GM23338 (cell line): Measurements from ENCODE around the gene GNAO1. TPM values are rescaled to one million over a fixed set of nuclear protein-coding genes. Genes with fewer than 3 reads are reported as not detected.

ENCODE experiments used
- ATAC-seq: fragments of 200-7000 bp; cut with Tn5 transposase; 3 replicates; pipeline ENCODE4 v1.9.1; 2020
- DNase-seq: peaks from one replicate; pipeline ENCODE4 v3.0.0-alpha.2; 2015; ENCODE audit warnings: low spot score
- H2AFZ ChIP-seq: fragments of 200-600 bp; sonication (generic); 2 replicates; pipeline ENCODE4 v1.8.0; 2016; ENCODE audit warnings: antibody characterized with exemption, mild to moderate bottlenecking, moderate library complexity
- H3F3A ChIP-seq: fragments of 200-600 bp; sonication (generic); replicated peaks from 2 replicates; pipeline ENCODE4 v1.8.0; 2017; ENCODE audit warnings: antibody characterized with exemption, mixed run types, low read depth
- H3K27ac ChIP-seq: fragments of 200-600 bp; sonication (generic); 2 replicates; pipeline ENCODE4 v1.6.1; 2016; ENCODE audit warnings: low read depth
- H3K27me3 ChIP-seq: fragments of 200-600 bp; sonication (generic); 2 replicates; pipeline ENCODE4 v1.8.0; 2016; ENCODE audit warnings: mild to moderate bottlenecking, mixed run types, moderate library complexity; ENCODE audit not compliant: insufficient read depth
- H3K36me3 ChIP-seq: fragments of 200-600 bp; sonication (generic); 2 replicates; pipeline ENCODE4 v1.8.0; 2016; ENCODE audit warnings: mild to moderate bottlenecking; ENCODE audit not compliant: insufficient read depth
- H3K4me1 ChIP-seq: fragments of 200-600 bp; sonication (generic); 2 replicates; pipeline ENCODE4 v1.8.0; 2016; ENCODE audit warnings: mild to moderate bottlenecking, moderate library complexity; ENCODE audit not compliant: insufficient read depth
- H3K4me2 ChIP-seq: fragments of 200-600 bp; sonication (generic); 2 replicates; pipeline ENCODE4 v1.7.1; 2017; ENCODE audit warnings: mixed run types
- H3K4me3 ChIP-seq: fragments of 200-600 bp; sonication (generic); 2 replicates; pipeline ENCODE4 v1.6.1; 2016; ENCODE audit warnings: mixed run types
- H3K79me2 ChIP-seq: fragments of 200-600 bp; sonication (generic); replicated peaks from 2 replicates; pipeline ENCODE4 v1.8.0; 2017; ENCODE audit warnings: mild to moderate bottlenecking; ENCODE audit not compliant: insufficient read depth
- H3K9me2 ChIP-seq: fragments of 200-600 bp; sonication (generic); 2 replicates; pipeline ENCODE4 v1.8.0; 2017; ENCODE audit not compliant: insufficient read depth
- H4K20me1 ChIP-seq: fragments of 200-600 bp; sonication (generic); replicated peaks from 2 replicates; pipeline ENCODE4 v1.8.0; 2017; ENCODE audit warnings: mild to moderate bottlenecking; ENCODE audit not compliant: insufficient read depth
- H3K27ac Mint-ChIP-seq: 2 replicates; pipeline ENCODE4 v1.8.0; 2020; ENCODE audit warnings: inconsistent platforms, mild to moderate bottlenecking, moderate library complexity, mixed read lengths
- H3K27me3 Mint-ChIP-seq: 3 replicates; pipeline ENCODE4 v1.8.0; 2022; ENCODE audit warnings: low read depth, mild to moderate bottlenecking, moderate library complexity, mixed read lengths, inconsistent platforms; ENCODE audit not compliant: insufficient read depth, poor library complexity
- H3K36me3 Mint-ChIP-seq: 3 replicates; pipeline ENCODE4 v1.8.0; 2021; ENCODE audit warnings: low read depth, mild to moderate bottlenecking, inconsistent platforms, moderate library complexity, mixed read lengths
- H3K4me1 Mint-ChIP-seq: 3 replicates; pipeline ENCODE4 v1.8.0; 2020; ENCODE audit warnings: mild to moderate bottlenecking, inconsistent platforms, mixed read lengths
- H3K4me3 Mint-ChIP-seq: 3 replicates; pipeline ENCODE4 v1.8.0; 2021; ENCODE audit warnings: moderate library complexity, mild to moderate bottlenecking, inconsistent platforms, mixed read lengths
- H3K9me3 Mint-ChIP-seq: 3 replicates; pipeline ENCODE4 v1.8.0; 2020; ENCODE audit warnings: moderate library complexity, mild to moderate bottlenecking, inconsistent platforms, mixed read lengths
- JUNB ChIP-seq: IDR thresholded peaks from one replicate; pipeline ENCODE4 v1.6.1; 2016; ENCODE audit warnings: antibody characterized with exemption; ENCODE audit not compliant: unreplicated experiment
- POLR2AphosphoS5 ChIP-seq: IDR thresholded peaks from 2 replicates; pipeline ENCODE4 v1.6.1; 2016; ENCODE audit warnings: antibody characterized with exemption, low read depth
- polyA plus RNA-seq: library from polyadenylated mRNA; unstranded; fragments of >200 nt; fragmentation: Nextera tagmentation; extraction: Ambion mirVana; gene quantifications from 2 replicates; pipeline ENCODE4 v1.2.1, GENCODE V29; 2016
- total RNA-seq: library from RNA; depleted of rRNA; stranded (reverse); fragments of >200 nt; shearing (Covaris generic); gene quantifications from 2 replicates; pipeline ENCODE4 v1.2.3, GENCODE V29; 2014
- TF ChIP-seq, protein P1 (sequence below): fragments of 250-450 bp; sonication (Bioruptor Pico); IDR thresholded peaks from 2 replicates; pipeline ENCODE4 v1.5.0; 2020; ENCODE audit warnings: mild to moderate bottlenecking, moderate library complexity
- TF ChIP-seq, protein P2 (sequence below), 2 experiments: fragments of 200-600 bp in 1 of 2; sonication (generic) in 1 of 2; conservative IDR thresholded peaks; 2 replicates each; pipeline versions ENCODE4 v1.5.1 to v1.6.1; 2016 to 2017; ENCODE audit warnings: antibody characterized with exemption in 2 of 2, low read depth in 2 of 2, mild to moderate bottlenecking in 2 of 2, moderate library complexity in 1 of 2

Gene GNAO1
- total and polyA plus RNA-seq, 2 experiments from 2014 or later = 6.5 to 24.8 TPM

GRCh38 chr16:56316545-56316944, 125.3 kb downstream of the GNAO1 start (continued):
- TF ChIP-seq, protein P1, sequence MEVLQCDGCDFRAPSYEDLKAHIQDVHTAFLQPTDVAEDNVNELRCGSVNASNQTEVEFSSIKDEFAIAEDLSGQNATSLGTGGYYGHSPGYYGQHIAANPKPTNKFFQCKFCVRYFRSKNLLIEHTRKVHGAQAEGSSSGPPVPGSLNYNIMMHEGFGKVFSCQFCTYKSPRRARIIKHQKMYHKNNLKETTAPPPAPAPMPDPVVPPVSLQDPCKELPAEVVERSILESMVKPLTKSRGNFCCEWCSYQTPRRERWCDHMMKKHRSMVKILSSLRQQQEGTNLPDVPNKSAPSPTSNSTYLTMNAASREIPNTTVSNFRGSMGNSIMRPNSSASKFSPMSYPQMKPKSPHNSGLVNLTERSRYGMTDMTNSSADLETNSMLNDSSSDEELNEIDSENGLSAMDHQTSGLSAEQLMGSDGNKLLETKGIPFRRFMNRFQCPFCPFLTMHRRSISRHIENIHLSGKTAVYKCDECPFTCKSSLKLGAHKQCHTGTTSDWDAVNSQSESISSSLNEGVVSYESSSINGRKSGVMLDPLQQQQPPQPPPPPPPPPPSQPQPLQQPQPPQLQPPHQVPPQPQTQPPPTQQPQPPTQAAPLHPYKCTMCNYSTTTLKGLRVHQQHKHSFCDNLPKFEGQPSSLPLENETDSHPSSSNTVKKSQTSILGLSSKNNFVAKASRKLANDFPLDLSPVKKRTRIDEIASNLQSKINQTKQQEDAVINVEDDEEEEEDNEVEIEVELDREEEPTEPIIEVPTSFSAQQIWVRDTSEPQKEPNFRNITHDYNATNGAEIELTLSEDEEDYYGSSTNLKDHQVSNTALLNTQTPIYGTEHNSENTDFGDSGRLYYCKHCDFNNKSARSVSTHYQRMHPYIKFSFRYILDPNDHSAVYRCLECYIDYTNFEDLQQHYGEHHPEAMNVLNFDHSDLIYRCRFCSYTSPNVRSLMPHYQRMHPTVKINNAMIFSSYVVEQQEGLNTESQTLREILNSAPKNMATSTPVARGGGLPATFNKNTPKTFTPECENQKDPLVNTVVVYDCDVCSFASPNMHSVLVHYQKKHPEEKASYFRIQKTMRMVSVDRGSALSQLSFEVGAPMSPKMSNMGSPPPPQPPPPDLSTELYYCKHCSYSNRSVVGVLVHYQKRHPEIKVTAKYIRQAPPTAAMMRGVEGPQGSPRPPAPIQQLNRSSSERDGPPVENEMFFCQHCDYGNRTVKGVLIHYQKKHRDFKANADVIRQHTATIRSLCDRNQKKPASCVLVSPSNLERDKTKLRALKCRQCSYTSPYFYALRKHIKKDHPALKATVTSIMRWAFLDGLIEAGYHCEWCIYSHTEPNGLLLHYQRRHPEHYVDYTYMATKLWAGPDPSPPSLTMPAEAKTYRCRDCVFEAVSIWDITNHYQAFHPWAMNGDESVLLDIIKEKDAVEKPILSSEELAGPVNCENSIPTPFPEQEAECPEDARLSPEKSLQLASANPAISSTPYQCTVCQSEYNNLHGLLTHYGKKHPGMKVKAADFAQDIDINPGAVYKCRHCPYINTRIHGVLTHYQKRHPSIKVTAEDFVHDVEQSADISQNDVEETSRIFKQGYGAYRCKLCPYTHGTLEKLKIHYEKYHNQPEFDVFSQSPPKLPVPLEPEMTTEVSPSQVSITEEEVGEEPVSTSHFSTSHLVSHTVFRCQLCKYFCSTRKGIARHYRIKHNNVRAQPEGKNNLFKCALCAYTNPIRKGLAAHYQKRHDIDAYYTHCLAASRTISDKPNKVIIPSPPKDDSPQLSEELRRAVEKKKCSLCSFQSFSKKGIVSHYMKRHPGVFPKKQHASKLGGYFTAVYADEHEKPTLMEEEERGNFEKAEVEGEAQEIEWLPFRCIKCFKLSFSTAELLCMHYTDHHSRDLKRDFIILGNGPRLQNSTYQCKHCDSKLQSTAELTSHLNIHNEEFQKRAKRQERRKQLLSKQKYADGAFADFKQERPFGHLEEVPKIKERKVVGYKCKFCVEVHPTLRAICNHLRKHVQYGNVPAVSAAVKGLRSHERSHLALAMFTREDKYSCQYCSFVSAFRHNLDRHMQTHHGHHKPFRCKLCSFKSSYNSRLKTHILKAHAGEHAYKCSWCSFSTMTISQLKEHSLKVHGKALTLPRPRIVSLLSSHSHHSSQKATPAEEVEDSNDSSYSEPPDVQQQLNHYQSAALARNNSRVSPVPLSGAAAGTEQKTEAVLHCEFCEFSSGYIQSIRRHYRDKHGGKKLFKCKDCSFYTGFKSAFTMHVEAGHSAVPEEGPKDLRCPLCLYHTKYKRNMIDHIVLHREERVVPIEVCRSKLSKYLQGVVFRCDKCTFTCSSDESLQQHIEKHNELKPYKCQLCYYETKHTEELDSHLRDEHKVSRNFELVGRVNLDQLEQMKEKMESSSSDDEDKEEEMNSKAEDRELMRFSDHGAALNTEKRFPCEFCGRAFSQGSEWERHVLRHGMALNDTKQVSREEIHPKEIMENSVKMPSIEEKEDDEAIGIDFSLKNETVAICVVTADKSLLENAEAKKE (CRISPR knock-in tag) = no peak

DNA sequence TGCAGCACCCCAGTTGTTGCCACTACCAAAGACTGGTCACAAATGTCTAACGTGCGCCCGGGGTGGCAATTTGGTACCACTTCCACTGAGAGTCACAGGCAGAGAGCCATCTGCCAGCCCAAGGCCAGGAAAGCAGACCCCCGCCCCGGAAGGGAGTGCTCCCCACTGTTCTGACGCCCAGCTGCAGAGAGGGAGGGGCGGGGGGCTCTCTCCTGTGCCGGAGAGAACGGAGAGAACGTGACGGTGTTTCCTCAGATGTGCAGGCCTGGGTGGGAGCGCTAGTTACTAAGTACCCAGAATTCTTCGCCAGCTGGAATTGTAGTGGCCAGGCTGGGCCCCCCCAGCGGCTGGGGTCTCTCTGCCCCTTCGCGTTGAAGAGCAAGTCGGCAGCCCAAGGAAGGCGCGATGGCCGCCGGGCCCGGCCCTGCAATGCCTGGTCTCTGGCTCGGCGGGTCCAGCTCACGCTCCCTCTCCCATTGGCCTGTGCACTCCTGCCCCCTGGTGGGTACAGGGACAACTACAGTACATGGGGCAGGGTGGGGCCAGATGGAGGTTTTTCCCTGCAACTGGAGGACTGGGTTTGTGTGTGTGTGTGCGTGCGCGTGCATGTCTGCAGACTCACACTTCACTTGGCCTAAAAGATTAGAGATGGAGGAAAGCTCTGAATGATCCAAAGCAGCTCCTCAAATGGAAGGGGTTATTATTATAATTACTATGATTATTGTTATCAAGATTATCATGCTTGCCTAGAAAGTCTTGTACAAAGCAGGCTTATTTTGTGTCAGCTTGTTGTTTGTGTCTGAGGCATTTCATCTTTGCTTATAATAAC, 126.9 kb downstream of the GNAO1 start:
- Mint-ChIP-seq H3K9me3 (no peaks in the 10 kb centered on the region; the same call in 2 of the 3 replicates), H3K4me1 (peaks cover 3% of the 10 kb centered on the region; the same call in 1 of the 3 replicates), H3K36me3 (no peaks in the 10 kb centered on the region), H3K27ac (no peak overlapping the region), H3K27me3 (peaks cover 11% of the 10 kb centered on the region), H3K4me3 (peak overlapping the region; percentile 68)
- Histone ChIP-seq H4K20me1 (no peaks in the 10 kb centered on the region), H3K4me2 (peak overlapping the region; percentile 89), H3K4me1 (no peaks in the 10 kb centered on the region), H3K27ac (no peak overlapping the region), H2AFZ (peak overlapping the region; percentile 98), H3K9me2 (no peaks in the 10 kb centered on the region), H3K36me3 (no peaks in the 10 kb centered on the region), H3K27me3 (no peaks in the 10 kb centered on the region), H3F3A (no peaks in the 10 kb centered on the region), H3K79me2 (no peaks in the 10 kb centered on the region), H3K4me3 (peak overlapping the region; percentile 59)
- TF ChIP-seq, protein P2, sequence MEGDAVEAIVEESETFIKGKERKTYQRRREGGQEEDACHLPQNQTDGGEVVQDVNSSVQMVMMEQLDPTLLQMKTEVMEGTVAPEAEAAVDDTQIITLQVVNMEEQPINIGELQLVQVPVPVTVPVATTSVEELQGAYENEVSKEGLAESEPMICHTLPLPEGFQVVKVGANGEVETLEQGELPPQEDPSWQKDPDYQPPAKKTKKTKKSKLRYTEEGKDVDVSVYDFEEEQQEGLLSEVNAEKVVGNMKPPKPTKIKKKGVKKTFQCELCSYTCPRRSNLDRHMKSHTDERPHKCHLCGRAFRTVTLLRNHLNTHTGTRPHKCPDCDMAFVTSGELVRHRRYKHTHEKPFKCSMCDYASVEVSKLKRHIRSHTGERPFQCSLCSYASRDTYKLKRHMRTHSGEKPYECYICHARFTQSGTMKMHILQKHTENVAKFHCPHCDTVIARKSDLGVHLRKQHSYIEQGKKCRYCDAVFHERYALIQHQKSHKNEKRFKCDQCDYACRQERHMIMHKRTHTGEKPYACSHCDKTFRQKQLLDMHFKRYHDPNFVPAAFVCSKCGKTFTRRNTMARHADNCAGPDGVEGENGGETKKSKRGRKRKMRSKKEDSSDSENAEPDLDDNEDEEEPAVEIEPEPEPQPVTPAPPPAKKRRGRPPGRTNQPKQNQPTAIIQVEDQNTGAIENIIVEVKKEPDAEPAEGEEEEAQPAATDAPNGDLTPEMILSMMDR (conservative IDR thresholded peaks at IDR 0.05; ENCODE audit: low read depth in 2 of 2) = peak; percentile 77 to 99
- TF ChIP-seq JUNB (no peak), POLR2AphosphoS5 (no peak)
- ATAC-seq (peak; percentile 98), DNase-seq (peak; percentile 80)
